H54 (cell line): ENCODE data around the gene ARFGAP1.
A peak's percentile ranks its signal among the peaks of the same experiment; 100 is the strongest.
"Not testable (repeated sequence)": the region's sequence is repeated elsewhere in the genome, so short reads cannot be mapped to it uniquely, and the experiment has no call there.

ENCODE experiments used
- DNase-seq: peaks from one replicate; pipeline ENCODE4 v3.0.0; 2011; ENCODE audit warnings: low spot score, mixed read lengths; ENCODE audit not compliant: insufficient read length
- FAIRE-seq: peaks from 3 replicates; lab custom pipeline; 2011; peaks lifted over from hg19 to GRCh38; lab: Jason Lieb, UNC
- POLR2A ChIP-seq: IDR thresholded peaks from 2 replicates; pipeline ENCODE4 v1.6.1; 2011; ENCODE audit warnings: low read depth, mild to moderate bottlenecking, low read length

ARFGAP1 gene

DNA sequence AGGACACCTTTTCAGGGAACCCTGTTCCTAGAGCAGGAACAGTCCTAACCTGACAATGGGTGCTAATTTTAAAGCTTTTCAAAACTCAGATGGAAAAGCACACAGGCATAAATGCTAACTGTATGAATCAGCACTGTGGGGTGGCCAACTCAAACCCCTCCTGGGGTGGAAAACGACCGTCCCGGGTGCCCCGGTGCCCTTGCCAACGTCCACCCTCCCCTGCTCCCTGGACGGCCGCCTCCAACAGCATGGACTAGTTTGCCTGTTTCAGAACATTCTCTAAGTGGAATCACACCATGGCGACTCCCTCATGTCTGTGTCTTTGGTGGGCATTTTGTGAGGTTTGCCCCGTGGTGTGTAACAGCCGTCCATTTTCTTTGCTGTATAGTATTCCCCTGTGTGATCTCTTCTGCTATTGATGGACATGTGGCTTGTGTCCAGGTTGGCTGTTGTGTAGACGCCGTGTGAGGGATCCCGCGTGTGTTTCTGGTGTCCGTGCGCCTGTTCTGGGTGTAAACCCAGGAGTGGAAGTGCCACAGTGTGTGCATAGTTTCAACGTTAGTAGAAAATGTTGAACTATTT, 26.2 kb downstream of the ARFGAP1 start:
- DNase-seq (no peak), FAIRE-seq (no peak)
- TF ChIP-seq POLR2A: no peak

GRCh38 chr20:63301671-63302070, 29.1 kb downstream of the ARFGAP1 start:
- TF ChIP-seq POLR2A: no peak
- no peak for DNase-seq
- FAIRE-seq: no peak

DNA sequence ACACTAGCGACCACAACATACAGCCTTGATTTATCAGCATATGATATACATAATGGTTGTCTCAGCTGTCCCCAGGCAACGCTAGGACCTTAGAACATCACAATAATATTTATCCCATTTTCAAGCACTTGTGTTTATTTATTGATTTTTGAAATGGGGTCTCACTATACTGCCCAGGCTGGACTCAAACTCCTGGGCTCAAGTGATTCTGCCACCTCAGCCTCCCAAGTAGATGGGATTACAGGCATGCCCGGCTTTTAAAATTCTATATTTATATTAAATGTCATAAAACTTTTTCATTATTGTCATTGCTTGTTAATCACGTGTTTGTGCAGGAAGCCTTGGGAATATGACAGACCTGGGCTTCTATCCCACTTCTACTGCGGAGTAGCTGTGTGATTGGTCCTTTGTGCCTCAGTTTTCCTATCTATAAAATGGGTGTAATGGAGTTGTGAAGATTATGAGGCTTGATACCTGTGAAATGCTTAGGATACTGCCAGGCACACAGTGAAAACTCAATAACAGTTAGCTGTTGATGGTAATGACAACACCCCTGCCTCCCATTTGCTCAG, 30.6 kb downstream of the ARFGAP1 start:
- FAIRE-seq (no peak), DNase-seq (no peak)
- no peak for TF ChIP-seq POLR2A

GRCh38 chr20:63305393-63305792, 32.8 kb downstream of the ARFGAP1 start:
- TF ChIP-seq POLR2A: no peak
- FAIRE-seq: no peak
- no peak for DNase-seq

GRCh38 chr20:63305933-63306672, 33.5 kb downstream of the ARFGAP1 start:
- DNase-seq, FAIRE-seq: not testable (repeated sequence)

DNA sequence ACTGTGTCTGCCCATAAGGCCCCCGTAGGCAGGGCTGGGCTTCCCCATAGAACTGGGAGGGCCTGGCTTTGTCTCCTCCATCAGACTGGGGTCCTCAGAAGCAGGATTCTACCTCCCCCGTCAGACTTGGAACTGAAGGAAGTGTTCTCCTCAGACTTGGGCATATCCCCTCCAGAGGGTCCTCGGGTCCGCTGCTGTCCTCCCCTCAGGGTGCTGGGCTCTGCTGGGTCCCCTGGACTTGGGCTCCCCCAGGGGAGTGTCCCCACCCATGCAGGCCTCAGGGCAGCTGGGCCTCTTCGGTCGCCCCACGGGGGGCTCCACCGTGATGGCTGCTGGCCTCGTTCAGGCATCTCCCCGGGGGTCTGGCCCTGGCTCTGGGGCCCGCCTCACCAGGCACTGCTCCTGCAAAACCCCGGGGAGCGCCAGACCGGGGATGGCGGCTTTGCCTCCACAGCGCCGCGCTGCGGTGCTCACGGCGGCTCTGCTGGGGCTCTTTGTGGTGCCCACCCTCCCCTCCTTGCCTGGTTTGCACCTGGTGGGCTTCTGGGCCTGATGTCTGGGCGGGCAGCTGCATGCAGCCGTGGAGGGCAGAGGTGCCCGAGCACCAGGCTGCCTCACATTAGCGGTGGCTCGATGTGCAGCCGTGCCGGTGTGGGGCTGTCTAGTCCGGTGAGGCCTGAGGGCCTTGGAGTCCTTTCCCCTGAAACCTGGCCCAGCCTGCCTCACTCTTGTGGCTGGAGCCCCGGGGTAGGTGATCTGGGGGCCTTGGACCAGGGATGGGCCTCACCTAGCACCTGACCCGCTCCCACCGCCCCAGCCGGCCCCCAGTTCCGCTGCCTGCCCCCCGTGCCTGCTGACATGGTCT, 34.3 kb downstream of the ARFGAP1 start:
- FAIRE-seq (no peak), DNase-seq (no peak)
- no peak for TF ChIP-seq POLR2A

DNA sequence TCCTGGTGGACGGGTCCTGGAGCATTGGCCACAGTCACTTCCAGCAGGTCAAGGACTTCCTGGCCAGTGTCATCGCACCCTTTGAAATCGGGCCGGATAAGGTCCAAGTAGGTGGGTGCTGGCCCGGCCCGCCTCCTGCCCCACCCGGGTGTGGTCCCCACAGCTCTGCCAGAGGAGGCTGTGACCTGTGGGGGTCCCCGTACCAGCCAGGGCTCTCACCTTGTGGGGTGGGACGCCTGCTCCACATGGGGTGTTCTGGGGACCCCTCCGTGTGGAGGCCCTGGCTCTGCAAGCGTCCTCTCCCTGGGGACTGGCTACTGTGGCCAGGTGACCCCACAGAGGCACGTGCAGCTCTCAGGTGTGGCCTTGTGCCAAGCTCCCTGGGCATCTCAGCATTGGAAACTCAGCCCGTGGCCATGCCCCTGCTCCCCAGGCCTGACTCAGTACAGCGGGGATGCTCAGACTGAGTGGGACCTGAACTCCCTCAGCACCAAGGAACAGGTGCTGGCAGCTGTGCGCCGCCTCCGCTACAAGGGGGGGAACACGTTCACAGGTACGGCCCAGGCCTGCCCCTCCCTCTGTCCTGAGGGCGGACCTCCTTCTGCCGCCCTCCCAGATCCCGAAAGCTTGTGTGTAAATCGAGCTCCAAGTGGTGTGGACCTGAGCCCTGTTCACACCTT, 35.1 kb downstream of the ARFGAP1 start:
- no peak for FAIRE-seq
- DNase-seq: no peak
- TF ChIP-seq POLR2A: no peak

DNA sequence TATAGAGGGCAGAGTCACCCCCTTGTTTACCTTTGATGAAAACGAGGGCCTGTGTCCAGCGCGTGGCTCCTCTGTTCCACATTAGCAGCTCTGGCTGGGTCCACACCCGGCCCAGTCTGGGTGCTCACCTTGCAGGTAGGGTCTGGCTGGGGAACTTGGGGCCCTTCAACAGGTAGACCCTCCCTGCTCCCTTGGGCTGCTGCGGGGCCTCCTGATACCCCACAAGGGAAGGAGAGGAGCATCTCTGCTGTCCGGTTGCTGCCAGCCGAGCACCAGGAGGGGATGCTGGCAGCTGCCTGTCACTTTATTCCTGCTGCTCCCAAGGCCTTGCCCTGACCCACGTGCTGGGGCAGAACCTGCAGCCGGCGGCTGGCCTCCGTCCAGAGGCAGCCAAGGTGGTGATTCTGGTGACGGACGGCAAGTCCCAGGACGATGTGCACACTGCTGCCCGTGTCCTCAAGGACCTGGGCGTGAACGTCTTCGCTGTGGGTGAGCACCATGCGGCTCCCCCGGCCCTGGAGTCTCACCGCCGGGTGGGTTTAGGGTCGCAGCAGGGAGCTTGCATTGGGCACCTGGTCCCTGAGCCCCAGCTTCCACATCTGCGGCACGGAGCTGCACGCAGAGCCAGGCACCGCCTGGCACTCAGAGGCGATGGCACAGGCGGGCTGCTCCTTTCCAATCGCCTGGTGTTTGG, 35.8 kb downstream of the ARFGAP1 start:
- DNase-seq: no peak
- no peak for TF ChIP-seq POLR2A
- no peak for FAIRE-seq

DNA sequence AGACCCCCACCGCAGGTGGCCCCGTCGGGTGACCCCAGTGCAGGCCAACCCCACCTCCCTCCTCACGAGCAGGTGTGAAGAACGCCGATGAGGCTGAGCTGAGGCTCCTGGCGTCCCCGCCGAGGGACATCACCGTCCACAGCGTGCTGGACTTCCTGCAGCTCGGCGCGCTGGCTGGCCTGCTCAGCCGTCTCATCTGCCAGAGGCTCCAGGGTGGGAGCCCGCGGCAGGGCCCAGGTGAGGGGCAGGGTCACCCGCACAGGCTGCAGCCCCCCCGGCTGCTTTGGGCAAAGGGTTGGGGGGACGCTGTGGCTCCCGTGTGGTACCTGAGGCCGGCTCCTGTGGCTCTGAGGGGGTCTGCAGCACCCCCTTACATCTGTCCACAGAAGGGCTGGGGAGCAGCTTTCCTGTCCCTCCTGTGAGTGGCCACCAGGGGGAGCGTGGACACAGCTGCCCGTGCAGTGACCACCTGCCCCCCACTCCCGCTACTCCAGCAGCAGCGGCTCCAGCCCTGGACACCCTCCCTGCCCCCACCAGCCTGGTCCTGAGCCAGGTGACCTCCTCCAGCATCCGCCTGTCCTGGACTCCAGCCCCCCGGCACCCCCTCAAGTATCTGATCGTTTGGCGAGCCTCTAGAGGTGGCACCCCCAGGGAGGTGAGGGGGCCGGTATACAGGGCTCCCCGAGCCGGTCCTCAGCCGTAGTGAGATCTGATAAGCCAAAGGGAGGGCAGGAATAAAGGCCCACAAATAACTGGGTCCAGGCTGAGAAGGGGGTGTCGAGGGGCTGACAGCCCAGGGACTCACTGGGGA, 36.9 kb downstream of the ARFGAP1 start:
- no peak for TF ChIP-seq POLR2A
- no peak for FAIRE-seq
- peak; percentile 74 for DNase-seq

DNA sequence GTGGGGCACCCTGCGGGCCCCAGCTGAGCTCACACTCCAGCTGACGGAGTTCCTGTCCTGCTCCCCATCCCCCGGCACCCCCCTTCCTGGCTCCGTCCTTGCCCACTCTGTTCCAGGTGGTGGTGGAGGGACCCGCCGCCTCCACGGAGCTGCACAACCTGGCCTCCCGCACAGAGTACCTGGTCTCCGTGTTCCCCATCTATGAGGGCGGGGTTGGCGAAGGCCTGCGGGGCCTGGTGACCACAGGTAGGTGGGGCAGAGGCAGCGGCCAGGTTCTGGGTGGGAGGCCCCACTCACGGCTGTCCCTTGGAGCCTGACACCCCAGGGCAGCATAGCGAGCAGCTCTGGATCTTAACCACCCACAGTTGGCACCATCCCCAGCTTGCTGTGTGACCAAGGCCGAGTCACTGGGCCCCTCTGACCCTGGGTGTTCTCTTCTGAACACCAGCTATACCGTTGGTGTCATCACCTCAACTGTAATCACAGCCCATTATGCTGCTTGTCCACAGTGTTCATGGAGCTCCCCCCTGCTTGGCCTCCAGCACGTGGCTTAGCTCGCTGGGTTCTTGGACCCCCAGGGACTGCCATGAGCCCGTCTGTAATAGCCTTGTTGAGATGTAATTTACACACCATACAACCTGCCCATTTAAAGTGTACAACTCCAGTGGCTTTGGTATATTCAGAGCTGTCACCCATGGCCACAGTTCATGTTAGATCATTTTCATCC, 37.8 kb downstream of the ARFGAP1 start:
- TF ChIP-seq POLR2A: no peak
- no peak for FAIRE-seq
- no peak for DNase-seq

DNA sequence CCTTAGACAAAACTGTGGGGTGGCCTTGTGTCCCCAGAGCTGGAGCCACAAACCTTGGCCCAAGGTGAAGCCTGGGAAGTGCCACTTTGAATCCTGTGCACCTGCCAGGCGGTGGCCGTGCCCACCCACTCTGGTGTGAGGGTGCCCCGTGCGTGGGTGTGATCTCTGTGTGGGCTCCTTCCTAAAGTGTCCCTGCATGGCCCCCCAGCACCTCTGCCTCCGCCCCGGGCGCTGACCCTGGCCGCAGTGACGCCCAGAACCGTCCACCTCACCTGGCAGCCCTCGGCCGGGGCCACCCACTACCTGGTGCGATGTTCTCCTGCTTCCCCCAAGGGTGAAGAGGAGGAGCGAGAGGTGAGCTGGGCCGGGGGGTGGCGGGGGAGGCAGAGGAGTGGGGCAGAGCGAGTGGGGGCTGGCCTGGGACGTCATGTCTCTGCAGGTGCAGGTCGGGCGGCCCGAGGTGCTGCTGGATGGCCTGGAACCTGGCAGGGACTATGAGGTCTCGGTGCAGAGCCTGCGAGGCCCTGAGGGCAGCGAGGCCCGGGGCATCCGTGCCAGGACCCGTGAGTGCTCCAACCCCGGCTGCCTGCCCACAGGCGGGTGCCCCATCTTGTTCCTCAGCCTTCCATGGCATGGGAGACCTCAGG, 38.7 kb downstream of the ARFGAP1 start:
- no peak for TF ChIP-seq POLR2A
- FAIRE-seq (no peak), DNase-seq (no peak)
